ENCODE measurements around the gene JADE1.

DNA sequence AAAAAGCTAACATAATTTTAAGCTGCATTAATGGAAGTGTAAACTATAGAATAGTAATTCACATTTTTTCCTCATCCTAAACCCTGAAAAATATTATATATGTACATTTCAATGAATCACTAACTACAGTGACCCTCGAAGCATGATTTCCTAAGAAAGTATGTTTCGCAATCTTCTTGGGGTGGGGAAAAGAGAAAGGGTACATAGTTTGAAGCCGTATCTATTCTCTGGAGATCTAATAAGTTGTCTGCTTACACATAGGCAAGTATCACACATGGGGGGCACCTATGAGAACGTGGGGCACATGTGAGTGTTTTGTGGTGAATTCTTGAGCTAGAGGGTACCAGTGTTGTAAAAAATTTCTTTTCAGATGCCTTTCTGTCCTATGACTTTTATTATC is 71.2 kb downstream of the JADE1 start:
- no peak for TF ChIP-seq POLR2A (IDR thresholded peaks at IDR 0.05)
- TF ChIP-seq, protein P1, sequence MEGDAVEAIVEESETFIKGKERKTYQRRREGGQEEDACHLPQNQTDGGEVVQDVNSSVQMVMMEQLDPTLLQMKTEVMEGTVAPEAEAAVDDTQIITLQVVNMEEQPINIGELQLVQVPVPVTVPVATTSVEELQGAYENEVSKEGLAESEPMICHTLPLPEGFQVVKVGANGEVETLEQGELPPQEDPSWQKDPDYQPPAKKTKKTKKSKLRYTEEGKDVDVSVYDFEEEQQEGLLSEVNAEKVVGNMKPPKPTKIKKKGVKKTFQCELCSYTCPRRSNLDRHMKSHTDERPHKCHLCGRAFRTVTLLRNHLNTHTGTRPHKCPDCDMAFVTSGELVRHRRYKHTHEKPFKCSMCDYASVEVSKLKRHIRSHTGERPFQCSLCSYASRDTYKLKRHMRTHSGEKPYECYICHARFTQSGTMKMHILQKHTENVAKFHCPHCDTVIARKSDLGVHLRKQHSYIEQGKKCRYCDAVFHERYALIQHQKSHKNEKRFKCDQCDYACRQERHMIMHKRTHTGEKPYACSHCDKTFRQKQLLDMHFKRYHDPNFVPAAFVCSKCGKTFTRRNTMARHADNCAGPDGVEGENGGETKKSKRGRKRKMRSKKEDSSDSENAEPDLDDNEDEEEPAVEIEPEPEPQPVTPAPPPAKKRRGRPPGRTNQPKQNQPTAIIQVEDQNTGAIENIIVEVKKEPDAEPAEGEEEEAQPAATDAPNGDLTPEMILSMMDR (IDR thresholded peaks at IDR 0.05), result no peak
